GM06990 (cell line): Measurements from ENCODE around the gene KRTAP2-1.

ENCODE experiments used
- DNase-seq: peaks from one replicate; pipeline ENCODE4 v3.0.0-alpha.2; 2011; ENCODE audit not compliant: insufficient read length; ENCODE audit errors: extremely low read depth
- H3K27me3 ChIP-seq: replicated peaks from 2 replicates; pipeline ENCODE4 v1.6.0; 2011; ENCODE audit warnings: low read length; ENCODE audit not compliant: control insufficient read depth, insufficient read depth
- H3K36me3 ChIP-seq: 2 replicates; pipeline ENCODE4 v1.5.1; 2011; ENCODE audit warnings: low read length; ENCODE audit not compliant: control insufficient read depth, insufficient read depth
- H3K4me3 ChIP-seq: replicated peaks from 2 replicates; pipeline ENCODE4 v1.5.1; 2011; ENCODE audit warnings: low read depth, mild to moderate bottlenecking, control low read depth, low read length
- CTCF ChIP-seq: IDR thresholded peaks from 2 replicates; pipeline ENCODE4 v1.5.1; 2011; ENCODE audit warnings: low read length, control low read depth, mild to moderate bottlenecking, inconsistent platforms; ENCODE audit not compliant: insufficient read depth, poor library complexity, severe bottlenecking

The KRTAP2-1 gene

GRCh38 chr17:41024697-41025096, 22.4 kb downstream of the KRTAP2-1 start:
- no peak for DNase-seq
- H3K27me3 ChIP-seq: no peaks in the 10 kb centered on the region
- TF ChIP-seq CTCF: no peak
- no peaks in the 10 kb centered on the region for H3K36me3 ChIP-seq
- H3K4me3 ChIP-seq: no peak overlapping the region

- Histone ChIP-seq H3K27me3 (no peaks in the 10 kb centered on the region), H3K36me3 (no peaks in the 10 kb centered on the region), H3K4me3 (no peak overlapping the region)
- TF ChIP-seq CTCF: no peak
- DNase-seq: no peak
Observed at GRCh38 chr17:41020336-41020735, 26.8 kb downstream of the KRTAP2-1 start.

GRCh38 chr17:41019415-41019814, 27.7 kb downstream of the KRTAP2-1 start:
- no peaks in the 10 kb centered on the region for H3K27me3 ChIP-seq
- no peak for DNase-seq
- H3K4me3 ChIP-seq: no peak overlapping the region
- no peak for TF ChIP-seq CTCF
- H3K36me3 ChIP-seq: no peaks in the 10 kb centered on the region

- Histone ChIP-seq H3K27me3 (no peaks in the 10 kb centered on the region), H3K36me3 (no peaks in the 10 kb centered on the region), H3K4me3 (no peak overlapping the region)
- DNase-seq: no peak
- no peak for TF ChIP-seq CTCF
Observed at GRCh38 chr17:41018541-41018940, 28.6 kb downstream of the KRTAP2-1 start.

- TF ChIP-seq CTCF: no peak
- DNase-seq: no peak
Observed at GRCh38 chr17:41016578-41017215, 30.4 kb downstream of the KRTAP2-1 start.

GRCh38 chr17:41015454-41015853, 31.7 kb downstream of the KRTAP2-1 start:
- TF ChIP-seq CTCF: no peak
- no peaks in the 10 kb centered on the region for H3K36me3 ChIP-seq
- no peak overlapping the region for H3K4me3 ChIP-seq
- H3K27me3 ChIP-seq: no peaks in the 10 kb centered on the region
- DNase-seq: no peak

More at GRCh38 chr17:41016578-41017215, 30.4 kb downstream of the KRTAP2-1 start:
- H3K4me3 ChIP-seq: no peak overlapping the region
- no peaks in the 10 kb centered on the region for H3K27me3 ChIP-seq
- no peaks in the 10 kb centered on the region for H3K36me3 ChIP-seq
